ENCODE results near the gene PRPF8. TPM values are rescaled to one million over a fixed set of nuclear protein-coding genes. Genes with fewer than 3 reads are reported as not detected.
A peak's percentile ranks its signal among the peaks of the same experiment; 100 is the strongest.

The PRPF8 gene
- total and polyA plus RNA-seq, 10 of the 15 experiments (the other 5 are each of a cell fraction or from before 2014, with no cell fraction given), result 77.2 to 337 (median 162) TPM

DNA sequence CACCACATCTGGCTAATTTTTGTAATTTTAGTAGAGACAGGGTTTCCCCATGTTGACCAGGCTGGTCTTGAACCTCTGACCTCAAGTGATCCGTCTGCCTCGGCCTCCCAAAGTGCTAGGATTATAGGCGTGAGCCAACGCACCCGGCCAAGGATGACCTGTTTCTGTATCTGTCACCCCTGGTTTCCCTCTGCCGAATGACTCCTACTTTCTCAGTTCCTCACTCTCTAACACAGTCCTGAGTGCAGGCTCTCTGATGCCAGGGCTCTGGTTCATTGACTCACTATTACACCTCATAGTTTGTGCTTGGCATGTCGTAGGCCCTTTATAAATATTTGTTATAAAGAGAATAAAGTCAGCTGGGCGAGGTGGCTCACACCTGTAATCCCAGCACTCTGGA is 10.7 kb upstream of the PRPF8 start (continued):
- TF ChIP-seq POLR2AphosphoS2 (IDR thresholded peaks at IDR 0.05; ENCODE audit: low read depth, low read length) (no peak), NBN (IDR thresholded peaks at IDR 0.05) (no peak), NFXL1 (IDR thresholded peaks at IDR 0.05; ENCODE audit: borderline replicate concordance) (no peak), LARP7 (IDR thresholded peaks at IDR 0.05) (no peak), NR2C1 (IDR thresholded peaks at IDR 0.05) (no peak), FOS (IDR thresholded peaks at IDR 0.05; ENCODE audit: borderline replicate concordance, extremely low read depth, insufficient read length) (no peak), EGR1 (IDR thresholded peaks at IDR 0.05; ENCODE audit: borderline replicate concordance in 1 of 2, low read depth in 2 of 2, low read length in 2 of 2) (no peak), TAF1 (IDR thresholded peaks at IDR 0.05; ENCODE audit: borderline replicate concordance, low read depth, low read length) (no peak), STAT1 (conservative IDR thresholded peaks at IDR 0.05) (no peak), RCOR1 (conservative IDR thresholded peaks at IDR 0.05; ENCODE audit: low read depth, low read length) (no peak), YBX1 (IDR thresholded peaks at IDR 0.05) (no peak), SMAD1 (IDR thresholded peaks at IDR 0.05; ENCODE audit: low read depth, partially characterized antibody) (no peak), MXI1 (IDR thresholded peaks at IDR 0.05; ENCODE audit: low read depth, low read length) (no peak), ETV6 (conservative IDR thresholded peaks at IDR 0.05 in 1 of 2, IDR thresholded peaks at IDR 0.05 in 1 of 2; ENCODE audit: borderline replicate concordance in 1 of 2, low read depth in 1 of 2) (no peak), IKZF1 (conservative IDR thresholded peaks at IDR 0.05) (peak; percentile 53; the same call in 1 of the 2 replicates), ZZZ3 (IDR thresholded peaks at IDR 0.05; ENCODE audit: control insufficient read depth, insufficient read length, low read depth) (no peak), MYC (IDR thresholded peaks at IDR 0.05; ENCODE audit: insufficient read depth, insufficient read length, insufficient replicate concordance, low read length, severe bottlenecking) (no peak), ZNF207 (IDR thresholded peaks at IDR 0.05; ENCODE audit: borderline replicate concordance) (no peak), ZNF24 (IDR thresholded peaks at IDR 0.05) (no peak), DPF2 (IDR thresholded peaks at IDR 0.05) (peak; percentile 37; the same call in 1 of the 2 replicates)
- TF ChIP-seq, protein P1, sequence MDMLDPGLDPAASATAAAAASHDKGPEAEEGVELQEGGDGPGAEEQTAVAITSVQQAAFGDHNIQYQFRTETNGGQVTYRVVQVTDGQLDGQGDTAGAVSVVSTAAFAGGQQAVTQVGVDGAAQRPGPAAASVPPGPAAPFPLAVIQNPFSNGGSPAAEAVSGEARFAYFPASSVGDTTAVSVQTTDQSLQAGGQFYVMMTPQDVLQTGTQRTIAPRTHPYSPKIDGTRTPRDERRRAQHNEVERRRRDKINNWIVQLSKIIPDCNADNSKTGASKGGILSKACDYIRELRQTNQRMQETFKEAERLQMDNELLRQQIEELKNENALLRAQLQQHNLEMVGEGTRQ (IDR thresholded peaks at IDR 0.05; ENCODE audit: borderline replicate concordance, low read depth, low read length), result no peak
- TF ChIP-seq, protein P2, sequence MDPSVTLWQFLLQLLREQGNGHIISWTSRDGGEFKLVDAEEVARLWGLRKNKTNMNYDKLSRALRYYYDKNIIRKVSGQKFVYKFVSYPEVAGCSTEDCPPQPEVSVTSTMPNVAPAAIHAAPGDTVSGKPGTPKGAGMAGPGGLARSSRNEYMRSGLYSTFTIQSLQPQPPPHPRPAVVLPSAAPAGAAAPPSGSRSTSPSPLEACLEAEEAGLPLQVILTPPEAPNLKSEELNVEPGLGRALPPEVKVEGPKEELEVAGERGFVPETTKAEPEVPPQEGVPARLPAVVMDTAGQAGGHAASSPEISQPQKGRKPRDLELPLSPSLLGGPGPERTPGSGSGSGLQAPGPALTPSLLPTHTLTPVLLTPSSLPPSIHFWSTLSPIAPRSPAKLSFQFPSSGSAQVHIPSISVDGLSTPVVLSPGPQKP (IDR thresholded peaks at IDR 0.05; ENCODE audit: low read depth, low read length), result no peak
- TF ChIP-seq, protein P3, sequence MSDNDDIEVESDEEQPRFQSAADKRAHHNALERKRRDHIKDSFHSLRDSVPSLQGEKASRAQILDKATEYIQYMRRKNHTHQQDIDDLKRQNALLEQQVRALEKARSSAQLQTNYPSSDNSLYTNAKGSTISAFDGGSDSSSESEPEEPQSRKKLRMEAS (IDR thresholded peaks at IDR 0.05; ENCODE audit: low read depth, low read length), result no peak
- TF ChIP-seq, protein P4, sequence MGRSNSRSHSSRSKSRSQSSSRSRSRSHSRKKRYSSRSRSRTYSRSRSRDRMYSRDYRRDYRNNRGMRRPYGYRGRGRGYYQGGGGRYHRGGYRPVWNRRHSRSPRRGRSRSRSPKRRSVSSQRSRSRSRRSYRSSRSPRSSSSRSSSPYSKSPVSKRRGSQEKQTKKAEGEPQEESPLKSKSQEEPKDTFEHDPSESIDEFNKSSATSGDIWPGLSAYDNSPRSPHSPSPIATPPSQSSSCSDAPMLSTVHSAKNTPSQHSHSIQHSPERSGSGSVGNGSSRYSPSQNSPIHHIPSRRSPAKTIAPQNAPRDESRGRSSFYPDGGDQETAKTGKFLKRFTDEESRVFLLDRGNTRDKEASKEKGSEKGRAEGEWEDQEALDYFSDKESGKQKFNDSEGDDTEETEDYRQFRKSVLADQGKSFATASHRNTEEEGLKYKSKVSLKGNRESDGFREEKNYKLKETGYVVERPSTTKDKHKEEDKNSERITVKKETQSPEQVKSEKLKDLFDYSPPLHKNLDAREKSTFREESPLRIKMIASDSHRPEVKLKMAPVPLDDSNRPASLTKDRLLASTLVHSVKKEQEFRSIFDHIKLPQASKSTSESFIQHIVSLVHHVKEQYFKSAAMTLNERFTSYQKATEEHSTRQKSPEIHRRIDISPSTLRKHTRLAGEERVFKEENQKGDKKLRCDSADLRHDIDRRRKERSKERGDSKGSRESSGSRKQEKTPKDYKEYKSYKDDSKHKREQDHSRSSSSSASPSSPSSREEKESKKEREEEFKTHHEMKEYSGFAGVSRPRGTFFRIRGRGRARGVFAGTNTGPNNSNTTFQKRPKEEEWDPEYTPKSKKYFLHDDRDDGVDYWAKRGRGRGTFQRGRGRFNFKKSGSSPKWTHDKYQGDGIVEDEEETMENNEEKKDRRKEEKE (IDR thresholded peaks at IDR 0.05), result no peak
- TF ChIP-seq, protein P5, sequence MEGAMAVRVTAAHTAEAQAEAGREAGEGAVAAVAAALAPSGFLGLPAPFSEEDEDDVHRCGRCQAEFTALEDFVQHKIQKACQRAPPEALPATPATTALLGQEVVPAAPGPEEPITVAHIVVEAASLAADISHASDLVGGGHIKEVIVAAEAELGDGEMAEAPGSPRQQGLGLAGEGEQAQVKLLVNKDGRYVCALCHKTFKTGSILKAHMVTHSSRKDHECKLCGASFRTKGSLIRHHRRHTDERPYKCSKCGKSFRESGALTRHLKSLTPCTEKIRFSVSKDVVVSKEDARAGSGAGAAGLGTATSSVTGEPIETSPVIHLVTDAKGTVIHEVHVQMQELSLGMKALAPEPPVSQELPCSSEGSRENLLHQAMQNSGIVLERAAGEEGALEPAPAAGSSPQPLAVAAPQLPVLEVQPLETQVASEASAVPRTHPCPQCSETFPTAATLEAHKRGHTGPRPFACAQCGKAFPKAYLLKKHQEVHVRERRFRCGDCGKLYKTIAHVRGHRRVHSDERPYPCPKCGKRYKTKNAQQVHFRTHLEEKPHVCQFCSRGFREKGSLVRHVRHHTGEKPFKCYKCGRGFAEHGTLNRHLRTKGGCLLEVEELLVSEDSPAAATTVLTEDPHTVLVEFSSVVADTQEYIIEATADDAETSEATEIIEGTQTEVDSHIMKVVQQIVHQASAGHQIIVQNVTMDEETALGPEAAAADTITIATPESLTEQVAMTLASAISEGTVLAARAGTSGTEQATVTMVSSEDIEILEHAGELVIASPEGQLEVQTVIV (IDR thresholded peaks at IDR 0.05; ENCODE audit: borderline replicate concordance, partially characterized antibody), result no peak
